Measurements from ENCODE around the gene DCAF10. TPM values are rescaled to one million over a fixed set of nuclear protein-coding genes. Genes with fewer than 3 reads are reported as not detected.

Gene DCAF10
- total and polyA plus RNA-seq, 2 donors (not counting 1 experiment from before 2014, with no cell fraction given), result 9.5 to 22.1 TPM

GRCh38 chr9:37811906-37812476 is 11.4 kb downstream of the DCAF10 start:
- DNase-seq (no peak), ATAC-seq (ENCODE audit: low read depth) (no peak)
- Histone ChIP-seq H3K27ac (ENCODE audit: low read length in 2 of 2) (no peak overlapping the region), H3K27me3 (replicated peaks in 1 of 4; ENCODE audit: control extremely low read depth in 1 of 4, control insufficient read depth in 3 of 4, insufficient read depth in 4 of 4, low read length in 3 of 4) (no peaks in the 10 kb centered on the region), H3K4me3 (ENCODE audit: control extremely low read depth in 1 of 5, extremely low read depth in 1 of 5, insufficient read depth in 1 of 5, low read depth in 2 of 5, low read length in 4 of 5) (no peak overlapping the region), H3K4me2 (replicated peaks; ENCODE audit: low read depth, low read length, poor library complexity, severe bottlenecking) (no peak overlapping the region), H3K79me2 (ENCODE audit: control insufficient read depth, insufficient read depth, low read length) (peaks cover 18% of the 10 kb centered on the region), H3K9ac (ENCODE audit: low read length) (no peak overlapping the region), H4K20me1 (ENCODE audit: control insufficient read depth, insufficient read depth, low read length, poor library complexity, severe bottlenecking) (peaks cover 4% of the 10 kb centered on the region), H3K9me3 (ENCODE audit: control extremely low read depth in 1 of 3, control insufficient read depth in 2 of 3, insufficient read depth in 1 of 3, low read length in 2 of 3) (no peaks in the 10 kb centered on the region), H2AFZ (ENCODE audit: insufficient read depth, low read depth, low read length, poor library complexity, severe bottlenecking) (no peak overlapping the region), H3K4me1 (ENCODE audit: control insufficient read depth in 2 of 2, insufficient read depth in 2 of 2, low read length in 2 of 2) (no peaks in the 10 kb centered on the region), H3K36me3 (replicated peaks in 1 of 2; ENCODE audit: control extremely low read depth in 1 of 2, control insufficient read depth in 1 of 2, extremely low read depth in 1 of 2, insufficient read depth in 2 of 2, low read length in 1 of 2) (no peaks in the 10 kb centered on the region)
- intact Hi-C loops (cut with micrococcal nuclease), result no loop called here
- H3K27ac Mint-ChIP-seq, result no peak overlapping the region
- no peaks in the 10 kb centered on the region for H3K4me1 Mint-ChIP-seq
- CTCF ChIA-PET, result no interaction called here
- H3K9me3 Mint-ChIP-seq (ENCODE audit: insufficient read depth), result no peaks in the 10 kb centered on the region
- POLR2A ChIA-PET, result no interaction called here
- no peak overlapping the region for H3K4me3 Mint-ChIP-seq
- 100% methylated on average over 4 of the region's 6 CpGs for WGBS (ENCODE audit: insufficient coverage)
- TF ChIP-seq EZH2 (IDR thresholded peaks at IDR 0.05; ENCODE audit: borderline replicate concordance, insufficient read depth, low read depth, low read length, poor library complexity, severe bottlenecking) (no peak), CTCF (IDR thresholded peaks at IDR 0.05) (no peak)
- H3K27me3 Mint-ChIP-seq, result no peaks in the 10 kb centered on the region

- H3K27ac Mint-ChIP-seq, result no peak overlapping the region
- Histone ChIP-seq H3K4me2 (replicated peaks; ENCODE audit: low read depth, low read length, poor library complexity, severe bottlenecking) (no peak overlapping the region), H3K4me1 (ENCODE audit: control insufficient read depth in 2 of 2, insufficient read depth in 2 of 2, low read length in 2 of 2) (no peaks in the 10 kb centered on the region), H3K4me3 (ENCODE audit: control extremely low read depth in 1 of 5, extremely low read depth in 1 of 5, insufficient read depth in 1 of 5, low read depth in 2 of 5, low read length in 4 of 5) (no peak overlapping the region), H3K36me3 (replicated peaks in 1 of 2; ENCODE audit: control extremely low read depth in 1 of 2, control insufficient read depth in 1 of 2, extremely low read depth in 1 of 2, insufficient read depth in 2 of 2, low read length in 1 of 2) (no peaks in the 10 kb centered on the region), H3K27ac (ENCODE audit: low read length in 2 of 2) (no peak overlapping the region), H3K9me3 (ENCODE audit: control extremely low read depth in 1 of 3, control insufficient read depth in 2 of 3, insufficient read depth in 1 of 3, low read length in 2 of 3) (no peaks in the 10 kb centered on the region), H4K20me1 (ENCODE audit: control insufficient read depth, insufficient read depth, low read length, poor library complexity, severe bottlenecking) (peaks cover 4% of the 10 kb centered on the region), H3K9ac (ENCODE audit: low read length) (no peak overlapping the region), H2AFZ (ENCODE audit: insufficient read depth, low read depth, low read length, poor library complexity, severe bottlenecking) (no peak overlapping the region), H3K79me2 (ENCODE audit: control insufficient read depth, insufficient read depth, low read length) (peaks cover 12% of the 10 kb centered on the region), H3K27me3 (replicated peaks in 1 of 4; ENCODE audit: control extremely low read depth in 1 of 4, control insufficient read depth in 3 of 4, insufficient read depth in 4 of 4, low read length in 3 of 4) (no peaks in the 10 kb centered on the region)
- 100% methylated on average over 2 of the region's 5 CpGs for WGBS (ENCODE audit: insufficient coverage)
- H3K4me3 Mint-ChIP-seq, result no peak overlapping the region
- TF ChIP-seq CTCF (IDR thresholded peaks at IDR 0.05) (no peak), EZH2 (IDR thresholded peaks at IDR 0.05; ENCODE audit: borderline replicate concordance, insufficient read depth, low read depth, low read length, poor library complexity, severe bottlenecking) (no peak)
- CTCF ChIA-PET, result no interaction called here
- intact Hi-C loops (cut with micrococcal nuclease), result no loop called here
- ATAC-seq (ENCODE audit: low read depth) (no peak), DNase-seq (no peak)
- no peaks in the 10 kb centered on the region for H3K9me3 Mint-ChIP-seq (ENCODE audit: insufficient read depth)
- no peaks in the 10 kb centered on the region for H3K27me3 Mint-ChIP-seq
- POLR2A ChIA-PET, result no interaction called here
- H3K4me1 Mint-ChIP-seq, result no peaks in the 10 kb centered on the region
Observed at GRCh38 chr9:37812773-37813379, 12.3 kb downstream of the DCAF10 start.

Data from B cell (primary cell).